CD8-positive, alpha-beta memory T cell (primary cell): Measurements from ENCODE around the gene GFOD1. TPM values are rescaled to one million over a fixed set of nuclear protein-coding genes. Genes with fewer than 3 reads are reported as not detected.

ENCODE experiments used
- CTCF ChIA-PET: fragments of 350-600 bp; sonication (Branson Sonifier 250); formaldehyde crosslinking; loops from one replicate; lab custom pipeline; 2021; ENCODE audit warnings: antibody characterized with exemption; lab: Charles Lee
- POLR2A ChIA-PET: fragments of 350-600 bp; sonication (Branson Sonifier 250); formaldehyde crosslinking; loops from one replicate; lab custom pipeline; 2021; ENCODE audit warnings: antibody characterized with exemption; lab: Charles Lee
- DNase-seq, 5 donors: peaks; one replicate each; pipeline versions ENCODE4 v3.0.0 to v3.0.0-alpha.2; 2020 to 2022; ENCODE audit warnings: mixed read lengths in 1 of 5
- H3K27ac ChIP-seq: one replicate; pipeline ENCODE4 v1.7.0; 2013; ENCODE audit warnings: low read depth, mild to moderate bottlenecking, low read length, moderate library complexity
- H3K27me3 ChIP-seq: 2 replicates; pipeline ENCODE4 v1.7.0; 2013; ENCODE audit warnings: low read length, mild to moderate bottlenecking; ENCODE audit not compliant: insufficient read depth, poor library complexity, severe bottlenecking
- H3K36me3 ChIP-seq: 2 replicates; pipeline ENCODE4 v1.7.0; 2013; ENCODE audit warnings: mild to moderate bottlenecking, low read length, moderate library complexity; ENCODE audit not compliant: insufficient read depth
- H3K4me1 ChIP-seq: 2 replicates; pipeline ENCODE4 v1.7.0; 2013; ENCODE audit warnings: mild to moderate bottlenecking, low read length, moderate library complexity; ENCODE audit not compliant: insufficient read depth
- H3K4me3 ChIP-seq: 2 replicates; pipeline ENCODE4 v1.7.0; 2013; ENCODE audit warnings: mild to moderate bottlenecking, low read length
- H3K9me3 ChIP-seq: 2 replicates; pipeline ENCODE4 v1.7.0; 2013; ENCODE audit warnings: mild to moderate bottlenecking, low read length
- H3K27ac Mint-ChIP-seq, 8 donors: one replicate each; pipeline ENCODE4 v1.8.0; 2020 to 2021; ENCODE audit warnings: mixed read lengths in 8 of 8, mild to moderate bottlenecking in 6 of 8, inconsistent platforms in 3 of 8, moderate library complexity in 3 of 8
- H3K27me3 Mint-ChIP-seq, 2 donors: one replicate each; pipeline ENCODE4 v1.8.0; 2020 to 2021; ENCODE audit warnings: mixed read lengths in 2 of 2, mild to moderate bottlenecking in 1 of 2, moderate library complexity in 1 of 2
- H3K36me3 Mint-ChIP-seq, 3 donors: one replicate each; pipeline ENCODE4 v1.8.0; 2020 to 2021; ENCODE audit warnings: mixed read lengths in 3 of 3, inconsistent platforms in 1 of 3, mild to moderate bottlenecking in 1 of 3
- H3K4me1 Mint-ChIP-seq, 3 donors: one replicate each; pipeline ENCODE4 v1.8.0; 2020 to 2021; ENCODE audit warnings: mixed read lengths in 3 of 3, inconsistent platforms in 1 of 3, mild to moderate bottlenecking in 1 of 3
- H3K4me3 Mint-ChIP-seq, 7 donors: one replicate each; pipeline ENCODE4 v1.8.0; 2020 to 2021; ENCODE audit warnings: mixed read lengths in 7 of 7, mild to moderate bottlenecking in 6 of 7, moderate library complexity in 4 of 7, inconsistent platforms in 2 of 7
- H3K9me3 Mint-ChIP-seq, 5 donors: one replicate each; pipeline ENCODE4 v1.8.0; 2020 to 2022; ENCODE audit warnings: mixed read lengths in 5 of 5, mild to moderate bottlenecking in 3 of 5, moderate library complexity in 2 of 5, inconsistent platforms in 1 of 5
- polyA plus RNA-seq: library from polyadenylated mRNA; unstranded; fragments of 300-500 nt; fragmentation: Illumina TruSeq; gene quantifications from one replicate; pipeline ENCODE4 v1.2.3, GENCODE V29; 2021
- total RNA-seq, 2 experiments: library from RNA; stranded (reverse); gene quantifications; one replicate each; pipeline ENCODE4 v1.2.3, GENCODE V29; 2021

Gene GFOD1
- total and polyA plus RNA-seq, 3 experiments from 2014 or later = 3.6 to 8.7 (median 8.2) TPM

- peaks cover 2 to 9% (median 9%) of the 10 kb centered on the region in 3 donors for H3K4me1 Mint-ChIP-seq
- DNase-seq = no peak
- H3K4me1 ChIP-seq = no peaks in the 10 kb centered on the region
- peak overlapping the region in 1 of 8 donors; percentile 63 for H3K27ac Mint-ChIP-seq
- H3K27ac ChIP-seq = no peak overlapping the region
- H3K36me3 ChIP-seq = no peaks in the 10 kb centered on the region
- POLR2A ChIA-PET = no interaction called here
- no peak overlapping the region for H3K4me3 ChIP-seq
- CTCF ChIA-PET = no interaction called here
- H3K27me3 ChIP-seq = no peaks in the 10 kb centered on the region
- H3K9me3 ChIP-seq = no peaks in the 10 kb centered on the region
- H3K27me3 Mint-ChIP-seq = no peaks in the 10 kb centered on the region
- H3K9me3 Mint-ChIP-seq = no peaks in the 10 kb centered on the region
- no peak overlapping the region for H3K4me3 Mint-ChIP-seq
- peaks cover 0 to 2% (median 0%) of the 10 kb centered on the region in 3 donors for H3K36me3 Mint-ChIP-seq
These were observed 72.1 kb downstream of the GFOD1 start for GRCh38 chr6:13415283-13415682.

GRCh38 chr6:13413900-13414555 is 73.4 kb downstream of the GFOD1 start:
- ChIA-PET CTCF (interaction anchor here (0.9 to 1.4 kb wide), 3 partner anchors 13 to 30 kb away, joined by 3 to 4 read pairs (median 3); no protein-coding TSS in a partner anchor), POLR2A (no interaction called here)
- H3K4me3 ChIP-seq = no peak overlapping the region
- H3K4me1 ChIP-seq = no peaks in the 10 kb centered on the region
- no peaks in the 10 kb centered on the region for H3K9me3 Mint-ChIP-seq
- no peaks in the 10 kb centered on the region for H3K36me3 ChIP-seq
- no peaks in the 10 kb centered on the region for H3K27me3 Mint-ChIP-seq
- no peaks in the 10 kb centered on the region for H3K9me3 ChIP-seq
- no peak for DNase-seq
- H3K27me3 ChIP-seq = no peaks in the 10 kb centered on the region
- H3K4me1 Mint-ChIP-seq = no peaks in the 10 kb centered on the region
- H3K27ac ChIP-seq = no peak overlapping the region
- H3K27ac Mint-ChIP-seq = no peak overlapping the region
- H3K36me3 Mint-ChIP-seq = peaks cover 0 to 2% (median 0%) of the 10 kb centered on the region in 3 donors
- H3K4me3 Mint-ChIP-seq = no peak overlapping the region

GRCh38 chr6:13413466-13413862 is 73.9 kb downstream of the GFOD1 start:
- Mint-ChIP-seq H3K36me3 (peaks cover 0 to 2% (median 0%) of the 10 kb centered on the region in 3 donors), H3K27ac (no peak overlapping the region), H3K4me3 (no peak overlapping the region), H3K9me3 (no peaks in the 10 kb centered on the region), H3K27me3 (no peaks in the 10 kb centered on the region), H3K4me1 (no peaks in the 10 kb centered on the region)
- Histone ChIP-seq H3K27ac (no peak overlapping the region), H3K4me3 (no peak overlapping the region), H3K36me3 (no peaks in the 10 kb centered on the region), H3K27me3 (no peaks in the 10 kb centered on the region), H3K4me1 (no peaks in the 10 kb centered on the region), H3K9me3 (no peaks in the 10 kb centered on the region)
- ChIA-PET POLR2A (no interaction called here), CTCF (interaction anchor here (1.0 to 1.4 kb wide), 2 partner anchors 18 to 30 kb away, joined by 3 read pairs; no protein-coding TSS in a partner anchor)
- no peak for DNase-seq

- CTCF ChIA-PET = no interaction called here
- H3K27ac ChIP-seq = no peak overlapping the region
- Mint-ChIP-seq H3K9me3 (no peaks in the 10 kb centered on the region), H3K27me3 (no peaks in the 10 kb centered on the region), H3K27ac (peak overlapping the region in 3 of 8 donors; percentile 24 to 47 (median 26)), H3K4me1 (no peaks in the 10 kb centered on the region), H3K36me3 (peaks cover 0 to 2% (median 0%) of the 10 kb centered on the region in 3 donors), H3K4me3 (no peak overlapping the region)
- no peak overlapping the region for H3K4me3 ChIP-seq
- POLR2A ChIA-PET = no interaction called here
- no peaks in the 10 kb centered on the region for H3K27me3 ChIP-seq
- H3K9me3 ChIP-seq = no peaks in the 10 kb centered on the region
- no peaks in the 10 kb centered on the region for H3K36me3 ChIP-seq
- no peak for DNase-seq
- H3K4me1 ChIP-seq = no peaks in the 10 kb centered on the region
These were observed 74.5 kb downstream of the GFOD1 start for GRCh38 chr6:13412639-13413465.

- Histone ChIP-seq H3K27ac (no peak overlapping the region), H3K36me3 (no peaks in the 10 kb centered on the region), H3K4me1 (no peaks in the 10 kb centered on the region), H3K4me3 (no peak overlapping the region), H3K27me3 (no peaks in the 10 kb centered on the region), H3K9me3 (no peaks in the 10 kb centered on the region)
- H3K36me3 Mint-ChIP-seq = peaks cover 0 to 2% (median 0%) of the 10 kb centered on the region in 3 donors
- no peaks in the 10 kb centered on the region for H3K4me1 Mint-ChIP-seq
- ChIA-PET CTCF (no interaction called here), POLR2A (interaction anchor here (0.9 kb wide), 1 partner anchor 19 kb away, joined by 3 read pairs; no protein-coding TSS in a partner anchor)
- no peak overlapping the region for H3K4me3 Mint-ChIP-seq
- no peaks in the 10 kb centered on the region for H3K9me3 Mint-ChIP-seq
- no peak for DNase-seq
- H3K27me3 Mint-ChIP-seq = no peaks in the 10 kb centered on the region
- peak overlapping the region in 3 of 8 donors; percentile 4 to 46 (median 4) for H3K27ac Mint-ChIP-seq
These were observed 75.2 kb downstream of the GFOD1 start for GRCh38 chr6:13412211-13412610.

- H3K4me1 Mint-ChIP-seq = no peaks in the 10 kb centered on the region
- peaks cover 0 to 2% (median 0%) of the 10 kb centered on the region in 3 donors for H3K36me3 Mint-ChIP-seq
- Histone ChIP-seq H3K27me3 (no peaks in the 10 kb centered on the region), H3K36me3 (no peaks in the 10 kb centered on the region), H3K4me3 (no peak overlapping the region), H3K27ac (no peak overlapping the region), H3K4me1 (no peaks in the 10 kb centered on the region), H3K9me3 (no peaks in the 10 kb centered on the region)
- ChIA-PET POLR2A (interaction anchor here (0.9 kb wide), 1 partner anchor 20 kb away, joined by 3 read pairs; no protein-coding TSS in a partner anchor), CTCF (no interaction called here)
- H3K27me3 Mint-ChIP-seq = no peaks in the 10 kb centered on the region
- no peak for DNase-seq
- no peaks in the 10 kb centered on the region for H3K9me3 Mint-ChIP-seq
- no peak overlapping the region for H3K4me3 Mint-ChIP-seq
- H3K27ac Mint-ChIP-seq = no peak overlapping the region
These were observed 75.9 kb downstream of the GFOD1 start for GRCh38 chr6:13411484-13411883.

GRCh38 chr6:13409991-13410390 is 77.4 kb downstream of the GFOD1 start:
- H3K9me3 ChIP-seq = no peaks in the 10 kb centered on the region
- Mint-ChIP-seq H3K27ac (no peak overlapping the region), H3K4me3 (no peak overlapping the region), H3K27me3 (no peaks in the 10 kb centered on the region), H3K4me1 (no peaks in the 10 kb centered on the region), H3K36me3 (no peaks in the 10 kb centered on the region), H3K9me3 (no peaks in the 10 kb centered on the region)
- no peak overlapping the region for H3K27ac ChIP-seq
- POLR2A ChIA-PET = no interaction called here
- H3K27me3 ChIP-seq = no peaks in the 10 kb centered on the region
- H3K36me3 ChIP-seq = no peaks in the 10 kb centered on the region
- CTCF ChIA-PET = interaction anchor here (1.4 kb wide), 1 partner anchor 9 kb away, joined by 3 read pairs; no protein-coding TSS in a partner anchor
- no peak for DNase-seq
- no peaks in the 10 kb centered on the region for H3K4me1 ChIP-seq
- no peak overlapping the region for H3K4me3 ChIP-seq
